ENCODE results near the gene TRPM7. TPM values are rescaled to one million over a fixed set of nuclear protein-coding genes. Genes with fewer than 3 reads are reported as not detected.
A peak's percentile ranks its signal among the peaks of the same experiment; 100 is the strongest.

TRPM7 gene
- total and polyA plus RNA-seq, 9 of the 15 experiments (the other 6 are each of a cell fraction or from before 2014, with no cell fraction given), result 12.3 to 59.2 (median 31.5) TPM

GRCh38 chr15:50531163-50531562, 155.4 kb downstream of the TRPM7 start:
- no peaks in the 10 kb centered on the region; a peak in 1 of 5 replicates for H3K4me1 ChIP-seq (replicated peaks in 1 of 2; ENCODE audit: control insufficient read depth in 2 of 2, insufficient read depth in 2 of 2, low read length in 2 of 2)
- BruUV-seq (replicated peaks), result no TSS peak
- no peaks in the 10 kb centered on the region for H3K9me1 ChIP-seq (ENCODE audit: control insufficient read depth, insufficient read depth, low read length)
- no peak overlapping the region for H3K9ac ChIP-seq (ENCODE audit: insufficient read depth in 1 of 2, low read depth in 2 of 2, low read length in 2 of 2)
- no peak overlapping the region for H3K4me2 ChIP-seq (ENCODE audit: insufficient read depth, low read length)
- 44% methylated on average over 4 of the region's 4 CpGs for WGBS (ENCODE audit: insufficient coverage, low coverage, missing lambda C conversion rate)
- in situ Hi-C loops (cut with MboI), result no loop called here
- intact Hi-C loops (cut with micrococcal nuclease), result loop anchor here (10.0 kb wide), 1 partner anchor 354 kb away; no protein-coding TSS in a partner anchor
- no peak overlapping the region for H2AFZ ChIP-seq (ENCODE audit: low read depth, low read length)
- ChIA-PET CTCF (ENCODE audit: low intra/inter-chr PET ratio) (no interaction called here), POLR2A (interaction anchor here (0.6 kb wide), 1 partner anchor 11 kb away, joined by 3 read pairs; no protein-coding TSS in a partner anchor)
- no peaks in the 10 kb centered on the region for H3K79me2 ChIP-seq (ENCODE audit: control insufficient read depth, insufficient read depth, low read length)
- TF ChIP-seq FOXP1 (CRISPR knock-in tag; IDR thresholded peaks at IDR 0.05) (no peak), MNT (conservative IDR thresholded peaks at IDR 0.05) (no peak), ZNF146 (CRISPR knock-in tag; IDR thresholded peaks at IDR 0.05; ENCODE audit: unreplicated experiment) (peak; percentile 76)
- TF ChIP-seq, protein P1, sequence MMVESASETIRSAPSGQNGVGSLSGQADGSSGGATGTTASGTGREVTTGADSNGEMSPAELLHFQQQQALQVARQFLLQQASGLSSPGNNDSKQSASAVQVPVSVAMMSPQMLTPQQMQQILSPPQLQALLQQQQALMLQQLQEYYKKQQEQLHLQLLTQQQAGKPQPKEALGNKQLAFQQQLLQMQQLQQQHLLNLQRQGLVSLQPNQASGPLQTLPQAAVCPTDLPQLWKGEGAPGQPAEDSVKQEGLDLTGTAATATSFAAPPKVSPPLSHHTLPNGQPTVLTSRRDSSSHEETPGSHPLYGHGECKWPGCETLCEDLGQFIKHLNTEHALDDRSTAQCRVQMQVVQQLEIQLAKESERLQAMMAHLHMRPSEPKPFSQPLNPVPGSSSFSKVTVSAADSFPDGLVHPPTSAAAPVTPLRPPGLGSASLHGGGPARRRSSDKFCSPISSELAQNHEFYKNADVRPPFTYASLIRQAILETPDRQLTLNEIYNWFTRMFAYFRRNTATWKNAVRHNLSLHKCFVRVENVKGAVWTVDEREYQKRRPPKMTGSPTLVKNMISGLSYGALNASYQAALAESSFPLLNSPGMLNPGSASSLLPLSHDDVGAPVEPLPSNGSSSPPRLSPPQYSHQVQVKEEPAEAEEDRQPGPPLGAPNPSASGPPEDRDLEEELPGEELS (CRISPR knock-in tag; IDR thresholded peaks at IDR 0.05; ENCODE audit: borderline replicate concordance), result no peak
- no peak for DNase-seq (ENCODE audit: extremely low read depth in 1 of 4, low spot score in 3 of 4)
- FAIRE-seq, result no peak
- H3K9me3 ChIP-seq (replicated peaks; ENCODE audit: control insufficient read depth, insufficient read depth, low read depth, low read length), result no peaks in the 10 kb centered on the region
- no peaks in the 10 kb centered on the region for H4K20me1 ChIP-seq (replicated peaks; ENCODE audit: control insufficient read depth, insufficient read depth, low read length)
- no peaks in the 10 kb centered on the region for H3K36me3 ChIP-seq (ENCODE audit: control insufficient read depth, insufficient read depth, low read length)
- H3K27ac ChIP-seq (ENCODE audit: extremely low read depth, low read depth, low read length), result no peak overlapping the region
- H3K4me3 ChIP-seq, result no peak overlapping the region
- H3K27me3 ChIP-seq (ENCODE audit: control insufficient read depth in 2 of 2, insufficient read depth in 2 of 2, low read length in 2 of 2), result no peaks in the 10 kb centered on the region
- ATAC-seq, result no peak
